ENCODE data around the gene PSAPL1.

PSAPL1 gene

DNA sequence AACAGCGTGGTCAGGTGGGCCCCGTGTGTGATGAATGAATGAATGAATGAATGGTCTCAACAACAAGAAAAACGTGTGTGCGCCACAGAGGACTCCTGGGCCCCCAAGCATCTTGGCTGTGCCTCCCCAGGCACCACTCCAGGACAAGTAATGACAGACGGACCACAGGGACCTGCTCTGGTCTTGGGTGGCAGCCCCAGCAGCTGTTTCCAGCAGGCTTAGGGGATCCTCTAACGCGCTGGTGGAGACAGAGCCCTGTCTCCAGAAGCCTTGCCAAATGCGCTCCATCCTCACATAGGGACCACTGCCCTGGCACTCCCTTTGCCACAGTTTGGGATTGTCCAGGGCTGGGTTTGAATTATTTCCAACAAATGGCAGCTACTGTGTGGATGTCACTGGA lies 39.1 kb downstream of the PSAPL1 start:
- peak; percentile 52 for DNase-seq

DNA sequence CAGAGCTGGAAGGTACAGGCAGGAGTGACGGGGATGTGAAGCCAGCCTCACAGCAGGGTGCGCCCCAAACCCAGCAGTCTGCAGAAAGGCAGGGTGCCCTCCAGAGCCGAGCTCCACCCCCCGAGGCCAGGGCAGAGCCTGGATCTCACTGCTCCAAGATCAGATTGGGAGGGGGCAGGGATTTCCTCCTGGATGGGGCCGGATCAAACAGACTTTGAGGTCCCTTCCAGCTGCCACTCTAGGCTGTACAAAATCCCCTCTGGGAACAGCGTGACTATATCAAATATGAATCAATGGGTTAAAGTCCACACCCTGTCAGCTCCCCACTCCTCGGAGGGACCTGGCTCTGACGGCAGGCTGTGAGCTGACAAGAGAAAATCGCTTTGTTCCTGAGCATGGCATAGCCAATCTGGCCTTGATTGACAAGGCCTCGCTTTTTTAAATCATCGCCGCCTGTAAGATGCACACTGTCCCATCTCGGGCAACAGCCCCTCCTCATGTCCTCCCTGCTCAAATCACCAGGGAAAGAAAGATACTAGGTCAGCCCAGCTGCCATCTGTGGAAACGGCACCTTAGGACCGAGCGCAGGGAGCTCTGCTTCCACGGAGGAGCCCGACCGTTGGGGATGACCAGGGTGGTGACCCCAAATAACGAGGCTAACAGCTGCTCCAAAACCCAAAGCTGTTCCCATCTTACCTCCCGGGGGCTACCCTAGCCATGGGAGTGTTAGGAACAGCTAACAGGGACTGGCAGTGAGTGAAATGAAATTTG lies 39.9 kb downstream of the PSAPL1 start:
- peak; percentile 91 for DNase-seq

DNA sequence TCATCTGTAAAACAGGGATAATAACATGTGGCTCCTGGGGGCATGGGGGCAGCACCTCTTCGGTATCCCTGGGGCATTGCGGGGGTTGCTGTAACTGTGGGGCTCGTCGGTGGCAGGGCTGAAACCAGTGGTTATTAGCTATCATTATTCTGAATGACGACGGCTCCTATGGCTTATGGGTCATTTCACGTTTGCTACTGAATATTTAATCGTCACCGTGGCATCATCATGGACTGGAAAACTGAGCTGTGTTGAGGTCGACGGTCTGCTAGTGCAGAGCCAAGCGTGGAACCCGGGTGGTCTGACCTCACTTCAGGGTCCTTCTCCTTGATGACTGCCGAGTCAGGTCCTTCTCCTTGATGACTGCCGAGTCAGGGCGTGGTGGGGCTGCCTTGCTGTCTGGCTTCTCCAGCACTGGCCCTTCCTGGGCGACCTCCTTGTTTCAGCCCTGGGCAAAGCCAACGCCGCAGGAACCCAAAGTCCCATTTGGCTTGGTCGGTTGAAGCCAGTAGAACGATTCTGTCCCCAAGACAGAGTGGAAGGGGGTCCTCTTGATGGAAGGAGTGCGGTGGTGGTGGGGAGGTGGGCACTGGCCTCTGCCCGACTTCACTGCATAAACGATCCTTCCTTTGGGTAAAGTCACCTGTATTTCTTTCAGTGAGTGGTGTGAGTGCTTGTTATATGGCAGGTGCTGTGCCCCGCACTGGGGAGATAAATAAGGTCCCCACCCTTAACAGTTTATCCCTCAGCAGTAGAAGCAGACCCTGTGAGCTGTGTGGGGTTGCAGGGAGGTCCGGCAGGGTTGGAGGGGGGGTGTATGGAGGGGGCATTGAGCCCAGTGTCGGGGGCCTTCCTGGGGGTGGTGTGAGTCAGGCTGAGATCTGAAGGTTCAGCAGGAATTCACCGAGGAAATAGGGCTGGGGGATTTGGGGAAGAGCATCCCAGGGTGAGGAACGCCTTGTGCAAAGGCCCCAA lies 40.8 kb downstream of the PSAPL1 start:
- peak; percentile 68 for DNase-seq

DNA sequence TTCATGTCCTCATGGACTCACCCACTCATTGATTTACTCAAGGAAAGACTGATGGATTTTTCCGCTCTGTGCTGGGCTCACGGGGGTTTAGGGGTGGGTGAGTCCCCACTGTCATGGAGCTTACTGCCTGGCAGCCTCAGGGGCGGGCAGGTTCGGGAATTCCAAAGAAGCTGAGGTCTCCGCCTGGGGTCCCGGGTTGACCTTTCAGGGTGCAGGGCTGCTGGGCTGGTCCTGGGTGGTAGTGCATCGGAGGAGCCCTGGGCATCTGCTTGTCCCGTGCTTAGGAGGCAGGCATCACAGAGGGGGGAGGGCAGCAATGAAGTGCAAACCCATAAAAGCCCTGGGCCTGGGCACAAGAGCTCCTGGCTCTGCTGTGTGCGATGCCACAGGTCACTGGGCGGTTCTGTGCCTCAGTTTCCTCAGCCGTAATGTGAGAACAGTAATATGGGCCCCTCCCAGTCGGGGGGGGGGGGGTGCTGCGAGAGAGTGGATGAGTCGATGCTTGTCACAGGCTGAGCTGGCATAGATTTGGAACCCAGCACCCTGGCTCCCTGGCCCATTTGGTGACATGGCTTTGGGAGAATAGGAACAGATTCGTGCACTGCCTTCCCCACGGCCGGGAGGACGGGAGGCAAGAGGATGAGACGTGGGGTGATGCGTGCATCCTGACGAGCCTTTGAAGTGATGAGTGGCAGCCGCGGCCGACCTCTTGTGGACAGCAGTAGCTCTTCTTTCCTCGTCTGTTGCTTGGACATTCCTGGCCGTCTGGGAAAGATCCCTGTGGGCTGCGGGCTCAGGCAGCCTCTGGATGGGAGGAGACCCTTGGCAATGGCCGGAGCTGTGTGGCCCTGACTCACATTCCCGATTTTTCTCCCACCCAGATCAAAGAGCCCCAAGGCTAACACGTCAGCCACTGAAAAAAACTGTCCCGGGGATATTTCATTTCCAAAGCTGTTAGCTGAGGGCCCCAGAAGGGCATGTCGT lies 42.0 kb downstream of the PSAPL1 start:
- DNase-seq: peak; percentile 75

DNA sequence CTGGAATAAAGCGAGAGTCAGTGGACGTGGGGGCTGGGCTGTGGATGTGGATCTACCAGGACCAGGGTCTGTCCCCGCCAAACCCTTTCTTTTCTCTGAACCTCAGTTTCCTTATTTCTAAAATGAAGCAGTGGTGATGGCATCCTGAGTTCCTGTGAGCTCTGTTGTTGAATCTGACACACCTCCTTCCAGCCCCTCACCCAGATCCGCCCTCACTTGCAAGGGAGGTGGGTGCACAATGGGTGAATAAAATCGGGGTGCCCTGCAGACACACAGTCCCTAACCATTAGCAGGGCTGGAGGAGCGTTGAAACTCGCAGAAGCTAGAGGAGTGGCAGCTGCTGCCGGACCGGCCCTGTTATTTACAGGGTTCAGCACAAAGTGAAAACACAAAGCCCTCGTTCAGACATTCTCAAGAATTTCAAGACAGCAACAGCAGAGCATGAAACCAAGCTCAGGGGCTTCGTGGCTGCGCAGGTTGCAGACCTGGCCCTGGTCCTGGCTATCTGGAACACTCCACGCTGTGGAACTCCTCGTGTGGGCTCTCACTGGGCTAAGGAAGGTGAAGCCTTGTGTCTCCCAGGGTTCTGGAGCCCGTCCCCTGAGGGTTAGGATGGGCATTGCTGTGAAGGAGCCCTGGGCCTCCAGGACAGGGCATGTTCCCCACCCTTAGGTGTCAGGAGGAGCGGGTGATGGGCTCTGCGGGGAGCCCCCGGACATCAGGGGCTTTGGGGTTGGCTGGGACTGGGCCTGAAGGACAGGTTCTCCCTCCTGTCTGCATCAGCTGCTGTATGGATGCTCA lies 42.9 kb downstream of the PSAPL1 start:
- no peak for DNase-seq

DNA sequence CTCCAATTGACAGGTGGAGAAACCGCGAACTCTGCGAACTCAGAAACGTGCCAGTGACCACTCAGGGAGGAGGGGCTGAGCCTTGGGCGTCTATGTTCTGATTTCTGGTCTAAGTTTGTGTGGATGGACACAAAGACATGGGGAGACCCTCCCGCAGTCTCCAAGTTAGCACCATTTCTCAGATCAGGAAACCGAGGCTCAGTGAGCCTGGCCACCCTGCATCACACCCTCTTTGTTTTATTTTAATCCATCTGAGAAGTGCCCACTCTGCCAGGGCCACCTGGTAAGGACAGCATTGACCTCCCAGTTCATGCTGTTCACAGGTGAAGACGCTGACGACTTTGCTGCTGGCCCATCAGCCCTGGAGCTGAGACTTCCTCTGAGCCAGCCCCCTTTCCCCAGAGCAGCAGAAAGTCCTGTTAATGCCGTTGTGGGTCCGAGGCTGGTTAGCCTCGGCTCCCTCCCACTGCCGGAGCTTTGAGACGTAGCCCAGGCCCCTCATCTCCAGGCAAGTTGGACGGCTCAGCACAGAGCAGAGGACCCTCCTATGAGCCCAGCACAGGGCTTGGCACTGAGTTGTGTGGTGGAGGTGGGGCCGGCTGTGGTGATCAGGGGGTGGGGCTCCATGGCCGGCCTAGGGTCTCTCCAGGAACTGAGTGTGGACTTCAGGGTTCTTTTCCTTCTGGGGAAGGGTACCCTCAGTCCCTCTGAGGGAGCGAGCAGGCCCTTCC lies 43.7 kb downstream of the PSAPL1 start:
- no peak for DNase-seq

DNA sequence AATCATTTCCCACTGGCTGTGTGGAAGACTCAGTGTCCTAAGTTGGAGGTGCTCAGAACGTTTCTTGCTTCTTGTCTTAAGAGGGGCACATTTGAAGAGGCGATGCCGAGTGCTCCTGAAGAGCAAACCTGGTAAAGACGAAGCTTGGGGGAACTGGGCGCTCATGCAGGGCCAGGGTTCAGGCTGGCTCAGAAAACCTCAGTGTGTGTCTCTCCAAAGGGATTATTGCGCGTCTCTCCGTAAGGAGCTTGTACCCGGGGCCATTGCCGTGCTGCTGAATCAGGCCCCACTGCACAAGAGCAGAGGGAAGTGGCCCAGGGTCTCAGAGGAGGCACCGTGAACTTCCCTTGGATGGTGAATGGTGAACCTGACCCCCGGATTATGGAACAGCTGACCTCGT lies 44.4 kb downstream of the PSAPL1 start:
- DNase-seq: no peak

DNA sequence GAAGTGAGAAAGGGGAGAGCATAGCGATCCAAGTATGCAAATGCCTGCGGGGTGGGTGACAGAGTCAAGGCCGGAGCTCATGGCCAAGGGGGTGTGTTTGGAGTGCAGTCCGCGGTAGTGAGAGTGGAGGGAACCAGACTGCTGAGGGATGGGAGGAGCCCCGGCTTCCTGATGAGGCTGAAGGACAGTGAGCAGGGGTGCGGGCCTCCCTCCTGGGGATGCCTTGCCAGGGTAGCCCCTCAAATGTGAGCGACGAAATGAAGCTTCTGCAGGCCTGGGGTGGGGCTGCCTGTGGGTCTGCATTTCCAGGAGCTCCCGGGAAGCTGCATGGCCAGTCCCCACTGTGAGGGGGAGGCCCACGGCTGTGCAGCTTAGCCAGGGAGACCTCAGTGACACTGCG lies 45.0 kb downstream of the PSAPL1 start:
- no peak for DNase-seq

DNA sequence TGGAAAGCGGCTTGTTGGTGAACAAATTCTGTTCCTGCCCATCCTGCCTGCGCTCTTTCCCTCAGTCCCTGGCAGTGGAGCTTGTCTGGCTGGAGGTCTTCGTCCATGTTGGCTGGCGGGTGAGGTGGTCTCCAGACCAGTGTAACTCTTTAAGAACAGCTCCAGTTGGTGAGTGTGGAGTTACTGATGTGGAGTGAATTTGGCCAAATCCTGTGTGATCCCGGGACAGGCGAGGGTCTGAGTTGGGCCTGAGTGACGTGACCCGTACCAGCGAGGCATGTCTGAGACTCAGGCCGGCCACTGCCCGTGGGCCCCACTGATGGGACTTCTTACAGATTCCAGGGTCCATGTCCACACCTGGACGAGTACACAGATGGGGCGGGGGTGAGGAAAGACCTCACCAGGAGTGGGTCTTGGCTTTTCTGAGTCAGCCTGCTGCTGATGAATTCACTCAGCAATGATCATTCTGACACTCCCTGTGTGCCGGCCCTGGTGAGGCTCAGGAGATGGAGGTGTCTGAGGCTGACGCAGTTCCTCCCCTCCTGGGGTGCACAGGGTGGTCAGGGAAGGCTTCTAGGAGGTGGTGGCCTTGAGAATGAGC lies 45.5 kb downstream of the PSAPL1 start:
- no peak for DNase-seq

DNA sequence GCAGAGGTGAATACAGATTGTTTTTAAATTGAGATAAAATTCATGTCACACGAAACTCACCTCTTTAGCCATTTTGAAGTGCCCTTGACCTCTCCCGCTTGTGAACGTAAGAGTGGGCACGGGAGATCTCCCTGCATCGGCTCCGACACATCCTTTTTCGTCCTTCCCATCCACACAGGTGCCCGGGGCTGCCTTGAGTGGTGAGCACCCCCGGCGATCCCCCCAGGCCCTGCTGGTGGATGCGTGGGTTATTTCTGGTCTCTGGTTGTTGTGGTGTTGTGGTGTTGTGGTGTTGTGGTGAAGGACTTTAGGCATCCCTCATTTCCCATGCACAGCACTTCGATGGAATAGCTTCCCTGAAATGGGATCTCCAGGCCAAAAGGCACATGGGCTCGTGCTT lies 46.1 kb downstream of the PSAPL1 start:
- no peak for DNase-seq

DNA sequence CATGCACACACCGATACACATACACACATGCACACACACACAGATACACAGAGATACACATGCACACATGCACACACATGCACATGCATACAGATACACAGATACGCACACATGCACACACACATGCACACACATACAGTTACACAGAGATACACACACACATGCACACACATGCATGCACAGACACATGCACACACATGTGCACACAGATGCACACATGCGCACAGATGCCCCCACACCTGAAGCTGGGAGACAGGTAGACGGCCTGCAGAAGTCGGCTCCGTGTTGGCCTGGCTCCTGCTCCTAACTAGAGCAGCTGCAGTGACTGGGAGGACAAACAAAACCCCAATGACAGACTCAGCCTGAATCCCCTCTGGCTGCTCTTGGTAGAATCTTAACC lies 46.8 kb downstream of the PSAPL1 start:
- DNase-seq: no peak

DNA sequence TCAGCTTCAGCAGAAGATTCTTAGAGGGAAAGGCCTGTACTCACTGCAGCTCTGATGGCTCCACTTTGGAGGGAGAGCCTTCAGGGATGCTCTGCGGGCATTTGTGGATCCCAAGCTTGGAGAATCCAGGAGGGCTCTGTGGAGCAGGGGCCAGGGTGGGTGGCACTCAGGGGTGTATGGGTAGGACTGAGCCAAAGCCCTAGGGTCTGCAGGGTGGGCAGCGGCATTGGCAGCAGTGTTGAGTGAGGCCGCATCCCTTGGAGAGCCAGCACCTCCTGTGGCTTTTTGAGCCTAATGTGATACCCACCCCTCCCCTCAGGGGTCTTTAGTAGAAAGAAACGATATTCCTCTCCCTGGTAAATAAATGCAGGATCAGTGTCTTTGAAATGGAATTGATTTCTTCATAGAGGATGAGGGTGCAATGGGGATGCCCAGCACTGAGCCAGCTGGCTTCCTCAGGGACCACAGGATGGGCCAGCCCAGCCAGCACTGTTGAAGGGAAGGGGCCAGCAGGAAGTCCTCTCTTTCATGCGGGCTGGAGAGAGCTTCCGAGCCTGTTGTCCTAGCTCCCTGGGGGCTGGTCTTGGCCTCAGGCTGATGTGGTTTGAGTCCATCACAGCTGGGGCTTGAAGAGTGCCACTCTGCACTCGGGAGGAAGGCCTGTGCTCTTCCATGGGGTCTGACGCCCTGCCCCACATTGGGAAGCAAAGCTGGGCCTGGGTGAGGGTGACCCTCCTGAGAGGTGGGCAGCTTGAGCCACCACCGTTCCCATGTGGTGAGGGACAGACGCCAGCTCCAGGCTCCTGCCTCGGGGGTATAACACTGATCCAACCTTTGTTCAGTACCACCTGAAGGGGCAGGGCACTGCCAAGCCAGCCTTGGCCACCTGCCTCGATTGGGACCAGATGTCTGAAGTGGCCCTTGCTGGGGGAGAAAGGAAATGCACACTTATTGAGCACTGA lies 49.5 kb downstream of the PSAPL1 start:
- DNase-seq: peak; percentile 60

DNA sequence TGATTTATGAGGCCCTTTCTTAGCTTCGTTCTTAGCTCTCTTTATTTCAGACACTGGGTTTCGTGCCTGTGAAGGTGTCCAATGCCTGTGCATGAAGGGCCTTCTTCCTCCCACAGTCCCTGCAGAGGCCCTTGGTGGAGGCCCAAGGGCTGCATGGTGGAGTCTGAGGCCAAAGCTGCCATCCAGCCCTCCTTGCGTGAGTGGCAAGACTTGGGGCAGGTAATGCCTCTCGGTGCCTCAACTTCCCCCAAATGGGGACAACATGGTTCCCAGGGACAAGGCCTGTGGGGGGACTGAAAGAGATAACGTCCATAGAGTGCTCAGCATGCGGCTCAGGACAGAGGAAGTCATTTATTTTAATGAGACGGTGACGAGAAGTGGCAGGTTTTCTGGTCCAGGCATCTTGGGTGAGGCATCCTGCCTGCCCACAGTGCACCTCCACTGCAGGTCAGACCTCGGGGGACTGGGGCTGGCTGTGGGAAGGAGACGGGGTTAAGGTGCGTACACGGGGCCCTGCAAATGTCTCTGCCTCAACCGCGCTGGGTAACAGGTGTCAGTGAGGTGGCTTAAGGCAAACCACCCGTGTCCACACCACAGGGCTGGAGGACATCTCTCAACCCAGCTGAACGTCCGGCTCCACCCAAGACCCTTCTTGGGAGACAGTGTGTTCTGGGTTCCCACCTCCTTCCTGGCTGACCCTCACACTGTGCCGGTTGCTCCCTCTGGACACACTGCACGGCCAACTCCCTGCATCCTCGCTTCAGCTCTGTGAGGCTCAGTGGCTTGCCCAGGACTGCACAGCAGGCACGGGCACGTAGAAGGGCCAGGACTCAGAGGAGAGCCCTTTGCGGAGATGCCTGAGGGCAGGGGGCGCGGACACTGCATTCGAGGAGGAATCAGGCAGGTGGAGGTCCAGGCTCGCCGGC lies 50.5 kb downstream of the PSAPL1 start:
- DNase-seq: no peak

DNA sequence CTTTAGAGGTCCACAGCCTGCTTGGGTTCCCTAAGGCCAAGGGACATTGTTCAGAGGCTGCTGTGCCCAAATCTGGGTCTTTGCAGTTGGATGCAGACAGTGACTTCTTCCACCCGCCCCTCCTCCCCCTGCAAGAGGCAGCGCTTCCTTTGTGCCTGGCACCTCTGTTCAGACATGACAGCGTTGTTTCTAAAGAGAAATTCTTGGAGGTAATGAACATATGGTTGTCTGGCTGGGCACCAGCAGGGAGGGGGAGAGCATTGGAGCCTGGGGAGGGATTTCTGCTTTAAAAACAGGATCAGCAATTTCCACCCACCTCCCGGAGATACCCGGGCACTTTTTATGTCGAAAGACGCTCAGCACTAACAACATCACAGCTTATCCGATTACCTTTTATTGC lies 51.5 kb downstream of the PSAPL1 start:
- peak; percentile 44 for DNase-seq

DNA sequence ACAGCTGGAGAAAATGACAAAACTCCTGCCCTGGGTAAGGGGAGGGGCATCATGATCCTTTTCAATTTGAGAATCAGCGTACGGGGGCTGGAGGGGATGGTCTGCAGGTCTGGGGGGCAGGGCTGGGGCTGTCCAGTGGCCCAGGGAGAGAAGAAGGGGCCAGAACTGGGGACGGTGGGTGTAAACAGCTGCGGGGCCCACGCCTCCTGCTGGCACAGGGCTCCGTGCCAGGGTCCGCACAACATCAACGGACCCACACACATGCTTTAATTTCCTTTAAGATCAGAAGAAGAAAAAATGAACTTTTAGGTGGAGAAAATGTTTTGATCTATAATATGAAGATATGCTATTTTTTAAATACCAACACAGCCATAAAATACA lies 52.1 kb downstream of the PSAPL1 start:
- DNase-seq: no peak

DNA sequence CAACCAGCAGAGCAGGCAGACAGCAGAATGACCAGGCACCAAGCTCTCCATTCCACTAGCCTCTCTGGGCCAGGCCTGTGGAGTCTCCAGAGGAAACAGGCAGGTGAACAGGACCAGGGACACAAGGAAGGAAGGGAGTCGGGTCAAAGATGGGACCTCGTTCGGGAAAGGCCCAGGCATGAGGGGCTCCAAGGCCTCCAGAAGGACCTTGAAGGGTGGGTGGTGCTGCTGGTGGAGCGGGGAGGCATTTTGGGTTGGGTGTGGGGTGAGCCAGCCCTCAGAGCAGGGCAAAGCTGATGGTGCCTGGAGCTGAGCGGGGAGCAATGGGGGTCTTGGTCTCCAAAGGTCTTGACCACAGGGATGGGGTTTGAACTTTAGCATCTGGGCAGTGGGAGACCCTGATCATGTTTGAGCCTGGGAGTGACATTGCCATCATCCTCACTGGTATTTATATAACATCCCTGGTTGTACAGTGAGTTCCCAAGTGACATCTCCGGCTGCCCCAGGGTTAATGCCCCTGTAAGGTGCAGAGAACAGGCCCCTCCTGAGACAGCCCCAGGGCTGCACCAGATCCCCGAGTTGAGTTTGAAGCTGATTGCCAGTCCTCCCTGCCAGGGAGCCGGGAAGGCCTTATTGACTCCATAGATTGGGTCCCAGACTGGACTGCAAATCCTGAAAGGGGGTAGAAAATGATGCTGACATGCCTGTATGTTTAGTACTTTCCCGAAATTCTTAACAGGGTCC lies 52.7 kb downstream of the PSAPL1 start:
- DNase-seq: no peak

DNA sequence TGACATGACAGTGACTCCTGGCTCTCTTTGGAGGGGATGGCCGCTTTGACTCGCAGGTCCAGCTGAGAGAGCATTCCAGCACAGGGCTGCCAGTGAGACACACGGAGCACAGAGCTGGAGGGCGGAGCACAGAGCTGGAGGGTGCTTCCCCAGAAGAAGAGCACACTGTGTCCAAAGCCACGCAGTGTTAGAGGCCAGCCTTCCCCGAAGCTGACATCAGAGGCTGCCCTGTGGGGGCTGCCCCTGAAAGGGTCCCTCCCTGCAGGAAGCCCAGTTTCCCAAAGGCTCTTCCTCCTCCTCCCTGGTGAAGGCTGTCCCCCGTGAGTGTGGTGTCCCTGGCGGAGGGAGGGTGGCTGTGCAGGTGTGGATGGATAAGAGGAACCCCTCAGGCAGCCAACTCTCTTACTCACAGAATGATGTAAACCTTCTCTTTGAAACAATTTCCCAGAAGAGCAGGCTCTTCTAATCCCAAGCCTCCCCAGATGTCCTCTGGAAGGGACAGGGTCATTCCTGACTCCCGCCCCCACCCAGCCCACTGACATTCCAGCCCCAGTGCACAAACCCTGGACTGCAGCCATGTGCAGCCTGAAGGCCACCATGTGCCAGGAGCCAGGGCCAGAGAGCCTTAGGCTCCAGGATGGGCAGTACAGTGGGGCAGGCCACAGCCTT lies 53.4 kb downstream of the PSAPL1 start:
- no peak for DNase-seq
